WTC11 (cell line): ENCODE results near the gene CDH13.

Experiments used
- CREB1 ChIP-seq: sonication (generic); formaldehyde crosslinking; IDR thresholded peaks from 2 replicates; pipeline ENCODE4 v1.8.0; 2023; ENCODE audit warnings: mild to moderate bottlenecking, missing genetic modification reagents
- RELA ChIP-seq: sonication (generic); formaldehyde crosslinking; IDR thresholded peaks from 2 replicates; pipeline ENCODE4 v1.8.1; 2022; ENCODE audit warnings: missing genetic modification reagents, mild to moderate bottlenecking, borderline replicate concordance
- ZNF138 ChIP-seq: sonication (generic); formaldehyde crosslinking; conservative IDR thresholded peaks from 2 replicates; pipeline ENCODE4 v1.8.1; 2022; ENCODE audit warnings: mild to moderate bottlenecking, moderate library complexity, missing genetic modification reagents
- TF ChIP-seq, protein P1 (sequence below): sonication (generic); formaldehyde crosslinking; IDR thresholded peaks from 2 replicates; pipeline ENCODE4 v1.8.1; 2022; ENCODE audit warnings: low read depth, missing genetic modification reagents, borderline replicate concordance
- TF ChIP-seq, protein P2 (sequence below): fragments of 200-600 bp; IDR thresholded peaks from 2 replicates; pipeline ENCODE4 v1.8.0; 2022; ENCODE audit warnings: antibody characterized with exemption

DNA sequence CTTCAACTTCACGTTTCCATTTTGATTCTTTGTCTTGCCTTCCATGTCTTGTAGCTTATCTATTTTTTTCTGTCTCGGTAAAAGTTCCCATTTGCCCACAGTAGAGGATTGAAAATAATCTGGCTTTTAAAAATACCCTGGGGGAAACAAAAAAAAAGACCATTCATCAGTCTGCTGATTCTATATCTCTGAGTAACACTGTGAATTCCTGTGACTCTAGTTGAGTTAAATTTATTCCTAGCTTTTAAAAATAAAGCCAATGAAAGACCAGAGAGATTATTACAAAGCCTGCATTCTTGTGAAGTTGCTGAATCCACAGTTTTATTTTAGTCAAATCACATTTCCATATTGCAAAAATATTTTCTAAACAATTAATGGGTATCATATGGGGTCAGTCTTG, 532.3 kb downstream of the CDH13 start:
- no peak for TF ChIP-seq CREB1 (CRISPR knock-in tag)
- TF ChIP-seq, protein P1, sequence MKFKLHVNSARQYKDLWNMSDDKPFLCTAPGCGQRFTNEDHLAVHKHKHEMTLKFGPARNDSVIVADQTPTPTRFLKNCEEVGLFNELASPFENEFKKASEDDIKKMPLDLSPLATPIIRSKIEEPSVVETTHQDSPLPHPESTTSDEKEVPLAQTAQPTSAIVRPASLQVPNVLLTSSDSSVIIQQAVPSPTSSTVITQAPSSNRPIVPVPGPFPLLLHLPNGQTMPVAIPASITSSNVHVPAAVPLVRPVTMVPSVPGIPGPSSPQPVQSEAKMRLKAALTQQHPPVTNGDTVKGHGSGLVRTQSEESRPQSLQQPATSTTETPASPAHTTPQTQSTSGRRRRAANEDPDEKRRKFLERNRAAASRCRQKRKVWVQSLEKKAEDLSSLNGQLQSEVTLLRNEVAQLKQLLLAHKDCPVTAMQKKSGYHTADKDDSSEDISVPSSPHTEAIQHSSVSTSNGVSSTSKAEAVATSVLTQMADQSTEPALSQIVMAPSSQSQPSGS, result no peak
- TF ChIP-seq, protein P2, sequence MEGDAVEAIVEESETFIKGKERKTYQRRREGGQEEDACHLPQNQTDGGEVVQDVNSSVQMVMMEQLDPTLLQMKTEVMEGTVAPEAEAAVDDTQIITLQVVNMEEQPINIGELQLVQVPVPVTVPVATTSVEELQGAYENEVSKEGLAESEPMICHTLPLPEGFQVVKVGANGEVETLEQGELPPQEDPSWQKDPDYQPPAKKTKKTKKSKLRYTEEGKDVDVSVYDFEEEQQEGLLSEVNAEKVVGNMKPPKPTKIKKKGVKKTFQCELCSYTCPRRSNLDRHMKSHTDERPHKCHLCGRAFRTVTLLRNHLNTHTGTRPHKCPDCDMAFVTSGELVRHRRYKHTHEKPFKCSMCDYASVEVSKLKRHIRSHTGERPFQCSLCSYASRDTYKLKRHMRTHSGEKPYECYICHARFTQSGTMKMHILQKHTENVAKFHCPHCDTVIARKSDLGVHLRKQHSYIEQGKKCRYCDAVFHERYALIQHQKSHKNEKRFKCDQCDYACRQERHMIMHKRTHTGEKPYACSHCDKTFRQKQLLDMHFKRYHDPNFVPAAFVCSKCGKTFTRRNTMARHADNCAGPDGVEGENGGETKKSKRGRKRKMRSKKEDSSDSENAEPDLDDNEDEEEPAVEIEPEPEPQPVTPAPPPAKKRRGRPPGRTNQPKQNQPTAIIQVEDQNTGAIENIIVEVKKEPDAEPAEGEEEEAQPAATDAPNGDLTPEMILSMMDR, result no peak
- TF ChIP-seq ZNF138, result no peak
- TF ChIP-seq RELA (CRISPR knock-in tag), result no peak
